ENCODE results near the gene XPC.

The XPC gene

DNA sequence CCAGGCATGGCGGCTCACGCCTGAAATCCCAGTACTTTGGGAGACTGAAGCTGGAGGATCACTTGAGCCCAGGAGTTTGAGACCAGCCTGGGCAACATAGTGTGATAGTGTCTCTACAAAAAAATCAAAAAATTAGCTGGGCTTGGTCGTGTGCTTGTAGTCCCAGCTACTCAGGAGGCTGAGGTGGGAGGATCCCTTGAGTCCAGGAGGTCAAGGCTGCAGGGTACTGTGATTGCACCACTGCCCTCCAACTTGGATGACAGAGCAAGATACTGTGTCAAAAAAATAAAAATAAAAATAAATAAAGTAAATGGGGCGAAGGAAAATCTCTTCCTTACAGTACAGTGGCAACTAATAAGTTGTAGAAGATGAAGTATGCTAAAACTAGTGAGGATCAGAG is 29.8 kb upstream of the XPC start:
- no peak for DNase-seq (ENCODE audit: low spot score)

GRCh38 chr3:14206548-14207177 is 28.3 kb upstream of the XPC start:
- DNase-seq (ENCODE audit: low spot score), result no peak

DNA sequence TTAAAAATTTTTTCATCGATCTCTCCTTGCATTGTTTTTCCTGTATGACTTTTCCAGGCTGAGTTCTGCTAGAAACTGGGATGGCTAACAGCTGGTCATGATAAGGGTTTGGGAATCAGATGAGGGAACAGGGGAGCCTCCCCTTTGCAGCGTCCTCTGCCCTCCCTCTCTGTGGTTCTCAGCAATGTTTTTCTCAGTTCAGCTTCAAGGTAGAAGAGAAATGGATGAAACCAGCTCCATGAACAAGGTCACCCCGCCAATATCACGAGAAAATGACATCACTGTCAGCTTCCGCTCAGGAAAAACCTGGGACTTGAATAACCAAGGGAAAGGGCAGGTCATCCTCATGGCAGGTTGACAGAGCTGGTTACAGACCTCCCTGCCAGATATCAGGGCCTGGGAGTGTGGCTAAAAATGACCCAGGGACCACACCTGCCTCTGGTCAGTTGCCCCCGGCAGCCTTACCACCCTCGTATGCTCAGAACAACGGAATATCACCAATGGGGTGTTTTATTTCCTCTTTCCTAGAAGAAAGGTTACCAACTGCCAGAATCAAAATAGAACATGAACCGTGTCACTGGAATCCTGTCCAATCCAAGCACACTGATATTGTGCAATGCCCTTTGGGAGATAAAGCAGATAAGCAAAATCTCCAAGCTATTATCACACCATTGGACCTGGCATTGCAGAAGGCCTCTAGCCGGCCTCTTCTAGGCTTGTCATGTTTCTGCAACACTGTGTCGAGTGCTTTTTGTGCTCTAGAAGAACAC is 26.3 kb upstream of the XPC start:
- no peak for DNase-seq (ENCODE audit: low spot score)

DNA sequence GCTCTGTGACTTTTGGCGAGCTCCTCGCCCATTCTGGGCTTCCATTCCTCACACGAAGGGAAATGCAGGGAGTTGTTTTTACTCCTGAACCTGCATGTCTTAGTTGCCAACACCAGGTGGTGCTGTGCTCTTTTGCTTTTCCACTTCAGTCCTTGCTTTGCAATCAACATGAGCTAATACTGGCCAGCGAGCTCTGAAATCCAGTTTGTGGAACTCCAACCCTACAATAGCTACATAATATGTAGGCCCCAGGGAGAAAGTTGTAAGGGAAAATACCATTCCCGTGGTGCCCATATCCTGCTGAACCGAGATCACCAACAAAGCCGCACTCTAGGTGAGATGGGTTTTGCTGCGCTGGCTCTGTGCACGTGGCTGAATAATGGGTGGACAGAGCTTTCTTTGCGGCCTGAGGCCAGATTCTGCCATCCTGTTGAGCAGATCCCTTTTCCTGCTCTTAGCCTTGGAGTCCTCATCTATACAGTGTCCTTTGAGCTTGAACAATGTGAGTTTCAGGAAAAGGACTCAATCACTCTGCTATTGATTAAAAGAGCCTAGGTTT is 25.2 kb upstream of the XPC start:
- peak; percentile 93 for DNase-seq (ENCODE audit: low spot score)

GRCh38 chr3:14202874-14203520 is 24.6 kb upstream of the XPC start:
- no peak for DNase-seq (ENCODE audit: low spot score)

DNA sequence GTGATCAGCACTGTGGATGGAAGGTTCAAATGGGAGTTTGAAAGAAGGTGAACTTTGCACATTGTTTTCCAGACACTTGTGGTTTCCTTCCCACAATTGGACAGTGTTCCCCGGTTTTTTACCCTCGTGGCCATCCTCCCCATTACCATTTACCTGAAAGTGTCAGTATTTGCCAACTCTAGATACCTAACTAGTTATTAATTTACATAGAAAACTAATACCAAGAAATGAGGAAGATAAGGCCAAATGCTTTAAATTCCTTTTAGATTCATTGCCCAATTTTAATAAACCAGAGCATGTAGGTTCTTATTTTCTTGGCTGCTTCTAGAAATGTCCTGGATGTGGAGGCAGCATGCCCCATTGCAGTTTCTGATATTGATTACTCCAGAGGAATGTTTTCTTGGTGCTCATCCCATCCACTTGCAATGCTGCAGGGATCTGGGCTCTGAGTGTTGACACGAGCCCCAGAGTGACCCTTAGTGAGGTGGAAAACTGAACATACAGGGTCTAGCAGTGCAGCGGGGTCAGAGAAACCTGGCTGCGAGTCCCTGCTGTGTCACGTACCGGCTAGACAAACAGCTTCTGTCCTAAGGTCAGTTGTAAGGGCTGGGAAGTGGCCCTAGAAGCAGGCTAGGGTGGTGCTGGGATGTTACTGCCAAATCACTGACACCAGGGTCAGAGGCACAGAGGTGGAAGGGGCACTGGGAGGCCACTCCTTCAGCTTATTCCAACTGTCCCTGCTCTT is 23.7 kb upstream of the XPC start:
- no peak for DNase-seq (ENCODE audit: low spot score)

- DNase-seq (ENCODE audit: low spot score), result no peak
These were observed 22.4 kb upstream of the XPC start for GRCh38 chr3:14200841-14201240.

- DNase-seq (ENCODE audit: low spot score), result no peak
These were observed 21.9 kb upstream of the XPC start for GRCh38 chr3:14200276-14200675.

- DNase-seq (ENCODE audit: low spot score), result no peak
These were observed 21.2 kb upstream of the XPC start for GRCh38 chr3:14199641-14200040.

- no peak for DNase-seq (ENCODE audit: low spot score)
These were observed 16.5 kb upstream of the XPC start for GRCh38 chr3:14194865-14195264.

GRCh38 chr3:14188041-14188754 is 9.8 kb upstream of the XPC start:
- DNase-seq (ENCODE audit: low spot score), result no peak

DNA sequence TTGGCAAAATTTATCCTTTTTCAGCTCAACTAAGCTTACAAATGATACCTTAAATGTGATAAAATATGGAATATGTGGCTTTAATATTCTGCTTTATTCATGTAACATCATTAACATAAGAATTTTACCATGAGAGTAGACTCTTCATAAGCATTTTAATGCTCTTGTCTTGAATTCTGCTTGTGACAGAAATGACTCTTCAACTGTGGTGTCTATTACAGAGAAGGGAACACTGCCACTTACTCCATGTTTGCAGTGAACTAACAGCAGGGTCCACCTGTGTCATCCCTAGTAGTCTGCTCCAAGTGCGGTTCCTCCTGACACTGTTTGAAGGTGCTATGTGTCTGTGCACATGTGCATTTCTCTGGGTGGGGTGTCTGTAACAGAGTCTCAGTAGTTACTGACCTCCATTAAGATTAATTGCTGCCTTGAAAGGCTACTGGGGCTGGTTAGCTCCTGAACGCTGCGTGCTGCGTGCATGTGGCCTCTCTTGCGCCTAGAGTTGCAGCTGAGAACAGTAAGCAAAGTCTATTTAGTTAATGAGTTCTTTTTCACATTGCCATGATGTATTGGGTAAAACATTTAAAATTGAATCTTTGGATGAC is 8.6 kb upstream of the XPC start:
- DNase-seq (ENCODE audit: low spot score), result no peak

DNA sequence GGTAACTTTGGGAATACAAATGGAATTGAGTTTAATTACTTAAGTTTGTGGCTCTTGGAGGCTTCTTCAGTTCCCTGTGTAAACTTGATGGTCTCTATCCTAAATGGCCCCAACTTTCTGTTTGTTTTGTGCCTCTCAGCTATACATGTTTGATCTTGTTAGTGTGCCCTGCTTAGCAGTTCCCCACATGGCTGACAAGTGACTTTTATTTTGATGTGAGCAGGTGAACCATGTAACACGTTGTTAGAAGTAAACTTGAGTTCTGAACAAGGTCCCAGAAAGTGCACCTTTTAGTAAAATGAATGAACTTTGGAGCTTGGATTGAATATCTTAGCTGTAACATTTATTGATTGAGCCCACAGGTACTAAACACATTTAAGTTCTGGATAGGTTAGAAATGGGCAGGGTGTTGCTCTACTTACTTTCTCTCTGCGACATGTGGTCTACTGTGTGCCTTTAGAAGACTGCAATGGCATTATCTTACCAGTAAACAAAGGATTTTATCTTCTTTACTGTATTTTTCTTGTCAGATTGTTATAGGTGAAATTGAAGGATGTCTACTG is 4.7 kb upstream of the XPC start:
- DNase-seq (ENCODE audit: low spot score), result no peak

DNA sequence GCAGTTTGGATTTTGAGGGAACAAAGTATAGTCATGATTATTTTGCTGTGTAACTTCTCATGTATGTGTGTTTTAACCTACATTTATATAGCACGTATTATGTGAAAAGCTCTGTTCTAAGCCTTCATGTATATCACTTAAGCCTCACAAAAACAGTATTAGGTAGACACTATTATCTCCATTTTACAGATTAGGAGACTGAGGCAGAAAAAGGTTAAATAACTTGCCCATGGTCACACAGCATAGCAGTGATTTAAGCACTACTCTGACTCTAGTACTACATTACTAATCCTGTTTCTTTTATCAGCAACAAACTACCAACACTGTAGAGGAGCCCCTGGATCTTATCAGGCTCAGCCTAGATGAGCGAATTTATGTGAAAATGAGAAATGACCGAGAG is 2.9 kb upstream of the XPC start:
- no peak for DNase-seq (ENCODE audit: low spot score)

DNA sequence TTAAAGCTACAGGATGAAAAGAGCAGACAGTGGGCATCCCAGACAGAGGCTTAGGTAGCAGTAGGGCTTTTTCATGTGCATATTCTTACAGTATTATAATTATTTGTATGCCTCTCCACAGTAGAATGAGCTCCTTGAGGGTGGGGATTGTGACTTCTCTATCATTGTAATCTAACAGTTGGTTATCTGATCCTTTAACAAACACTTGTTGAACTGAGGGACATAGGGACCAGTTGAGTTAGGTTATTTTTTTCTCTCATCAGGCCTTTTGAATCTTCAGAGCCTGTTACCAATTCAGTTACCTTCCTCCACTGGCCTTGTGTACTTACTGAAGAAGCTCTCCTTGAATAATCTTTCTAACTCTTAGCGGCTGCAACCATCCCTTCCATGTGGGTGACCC is 1.4 kb upstream of the XPC start:
- no peak for DNase-seq (ENCODE audit: low spot score)

DNA sequence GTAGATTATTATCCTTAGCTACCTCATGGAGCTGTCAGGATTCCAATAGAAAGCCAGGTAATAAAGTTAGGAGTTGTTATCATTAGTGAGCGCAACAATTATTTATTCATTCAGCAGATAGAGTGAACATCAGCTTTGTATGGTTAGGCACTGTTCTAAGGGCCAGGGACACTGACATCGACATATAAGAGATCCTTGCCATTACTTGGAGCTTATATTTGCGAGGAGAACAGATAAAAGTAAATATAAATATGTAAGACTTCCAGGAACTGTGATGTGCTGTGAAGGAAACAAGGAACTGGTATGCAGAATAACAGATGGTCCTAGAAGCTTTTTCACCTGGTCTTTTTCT is 689 bp upstream of the XPC start:
- no peak for DNase-seq (ENCODE audit: low spot score)

- DNase-seq (ENCODE audit: low spot score), result peak; percentile 40
These were observed 688 bp downstream of the XPC start for GRCh38 chr3:14177580-14178246.

DNA sequence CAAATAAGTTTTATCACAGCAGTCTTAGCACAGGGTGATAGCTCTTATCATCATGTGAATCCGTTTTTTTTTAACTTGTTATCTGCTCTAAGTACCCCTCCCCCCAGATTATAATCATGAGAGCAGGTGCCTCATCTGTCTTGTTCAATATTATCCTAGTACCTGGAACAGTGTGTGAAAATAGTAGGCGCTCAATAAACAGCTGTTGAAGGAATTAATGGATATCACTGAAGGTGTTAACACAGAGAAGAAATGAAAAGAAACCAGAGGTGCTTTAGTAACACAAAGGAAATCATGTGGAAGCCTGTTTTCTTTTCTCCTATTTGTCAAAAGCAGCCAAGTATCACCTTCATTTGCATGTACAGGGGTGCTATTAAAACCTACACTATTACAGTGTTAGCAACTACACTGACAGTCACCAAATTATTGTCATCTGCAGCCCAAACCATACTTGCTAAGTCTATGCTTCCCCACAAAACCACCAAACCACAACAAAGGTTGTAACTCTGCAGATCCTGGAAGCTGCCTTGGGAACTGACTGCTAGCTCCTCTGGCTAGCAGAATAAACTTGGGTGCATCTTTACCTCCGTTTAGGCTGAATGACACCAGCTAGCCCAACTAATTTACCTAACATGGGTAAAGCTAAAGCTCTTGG is 2.9 kb downstream of the XPC start:
- DNase-seq (ENCODE audit: low spot score), result no peak

DNA sequence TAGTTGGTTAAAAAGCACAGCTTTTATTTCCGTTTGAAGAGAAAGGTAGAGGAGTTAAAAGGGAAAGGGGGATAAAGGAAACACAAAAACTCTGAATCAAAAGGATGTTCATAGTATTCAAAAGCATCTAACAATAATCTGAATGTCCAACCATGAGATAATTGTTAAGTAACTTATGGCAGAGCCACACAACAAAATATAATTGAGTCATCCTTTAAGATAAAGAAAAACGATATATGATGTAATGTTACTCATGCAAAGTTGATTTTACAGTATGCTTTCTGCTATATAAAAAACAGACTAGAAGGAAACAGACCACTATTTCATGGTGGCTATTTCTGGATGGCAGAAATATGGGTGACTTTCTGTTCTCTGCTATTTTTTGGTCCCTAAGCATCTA is 3.9 kb downstream of the XPC start:
- DNase-seq (ENCODE audit: low spot score), result no peak

- no peak for DNase-seq (ENCODE audit: low spot score)
These were observed 5.9 kb downstream of the XPC start for GRCh38 chr3:14172496-14172895.

All from Ammon's horn (tissue), 1 donor.